ENCODE results near the gene BLVRB. TPM values are rescaled to one million over a fixed set of nuclear protein-coding genes. Genes with fewer than 3 reads are reported as not detected.

BLVRB gene
- total RNA-seq, 1 experiment from 2014 or later, result 35.1 TPM

DNA sequence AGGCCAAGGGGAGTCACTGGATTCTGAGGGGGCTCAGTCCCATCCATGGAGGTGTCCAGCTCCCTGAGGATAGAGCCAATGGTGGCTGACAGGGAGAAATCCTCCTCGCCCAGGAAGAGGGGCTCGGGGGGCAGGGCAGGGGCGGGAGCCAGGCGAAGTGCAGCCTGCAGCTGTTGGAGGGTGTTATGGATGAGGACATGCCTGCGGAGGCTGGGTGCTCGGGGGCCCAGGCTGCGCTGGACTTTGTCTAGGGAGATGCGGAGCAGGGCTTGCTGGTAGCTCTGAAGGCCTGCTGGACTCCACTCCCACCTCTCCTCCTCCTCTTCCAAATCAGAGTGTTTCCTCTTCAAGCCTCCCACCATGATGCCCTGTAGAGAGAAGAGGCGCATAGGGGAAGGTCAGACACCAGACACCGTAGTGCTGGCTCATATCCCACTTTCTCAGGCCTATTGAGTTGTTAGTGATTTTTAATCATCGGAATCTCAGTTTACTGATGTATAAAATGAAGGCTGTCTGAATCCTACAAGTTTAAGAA, 23.8 kb downstream of the BLVRB start:
- Mint-ChIP-seq H3K36me3 (peaks cover 19% of the 10 kb centered on the region), H3K27me3 (ENCODE audit: low read depth) (no peaks in the 10 kb centered on the region), H3K9me3 (no peaks in the 10 kb centered on the region), H3K4me3 (peak overlapping the region; percentile 94), H3K4me1 (peaks cover 29% of the 10 kb centered on the region), H3K27ac (peak overlapping the region; percentile 99)
- ATAC-seq (no peak), DNase-seq (ENCODE audit: low spot score) (no peak)
- POLR2A ChIA-PET, result interaction anchor here (1.7 to 3.9 kb wide), 2 partner anchors 15 to 27 kb away, joined by 6 to 32 read pairs; partner anchors contain the start of gene SERTAD1
- CTCF ChIA-PET, result interaction anchor here (1.6 to 2.5 kb wide), 3 partner anchors 8 to 137 kb away, joined by 6 to 21 read pairs (median 13); no protein-coding TSS in a partner anchor
- no peak for TF ChIP-seq PRRX2 (CRISPR knock-in tag; IDR thresholded peaks at IDR 0.05)
- no peak for TF ChIP-seq SOX15 (CRISPR knock-in tag; IDR thresholded peaks at IDR 0.05)
- no peak for TF ChIP-seq USF2 (CRISPR knock-in tag; IDR thresholded peaks at IDR 0.05)
- TF ChIP-seq, protein P1, sequence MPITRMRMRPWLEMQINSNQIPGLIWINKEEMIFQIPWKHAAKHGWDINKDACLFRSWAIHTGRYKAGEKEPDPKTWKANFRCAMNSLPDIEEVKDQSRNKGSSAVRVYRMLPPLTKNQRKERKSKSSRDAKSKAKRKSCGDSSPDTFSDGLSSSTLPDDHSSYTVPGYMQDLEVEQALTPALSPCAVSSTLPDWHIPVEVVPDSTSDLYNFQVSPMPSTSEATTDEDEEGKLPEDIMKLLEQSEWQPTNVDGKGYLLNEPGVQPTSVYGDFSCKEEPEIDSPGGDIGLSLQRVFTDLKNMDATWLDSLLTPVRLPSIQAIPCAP (CRISPR knock-in tag; IDR thresholded peaks at IDR 0.05), result no peak
- no peak for TF ChIP-seq GABPB1 (CRISPR knock-in tag; IDR thresholded peaks at IDR 0.05)
- no peak for TF ChIP-seq GTF2I (CRISPR knock-in tag; conservative IDR thresholded peaks at IDR 0.05)
- no peak for TF ChIP-seq ZNF281 (CRISPR knock-in tag; IDR thresholded peaks at IDR 0.05)
- no peak for TF ChIP-seq ZNF138 (CRISPR knock-in tag; conservative IDR thresholded peaks at IDR 0.05)
- no peak for TF ChIP-seq SP1 (CRISPR knock-in tag; conservative IDR thresholded peaks at IDR 0.05)
- TF ChIP-seq NFE2L1 (CRISPR knock-in tag; IDR thresholded peaks at IDR 0.05), result no peak

DNA sequence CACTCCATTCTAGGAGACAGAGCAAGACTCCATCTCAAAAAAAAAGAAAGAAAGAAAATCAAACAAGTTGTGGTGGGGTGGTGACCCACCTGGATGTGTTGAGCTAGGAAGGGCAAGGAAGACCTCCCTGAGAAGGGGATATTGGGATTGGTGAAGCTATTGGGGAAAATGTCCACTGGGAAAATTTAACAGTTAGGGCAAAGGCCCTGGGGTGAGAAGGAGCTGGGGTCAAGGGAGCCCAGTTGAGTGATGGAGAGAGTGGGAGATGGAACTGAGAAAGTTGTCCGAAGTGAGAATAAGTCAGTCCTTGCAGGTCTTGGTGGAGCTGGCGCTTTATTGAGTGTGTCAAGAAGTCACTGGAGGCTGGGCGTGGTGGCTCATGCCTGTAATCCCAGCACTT, 27.3 kb downstream of the BLVRB start:
- peaks cover 18% of the 10 kb centered on the region for H3K4me1 Mint-ChIP-seq
- no peaks in the 10 kb centered on the region for H3K9me3 Mint-ChIP-seq
- DNase-seq (ENCODE audit: low spot score) (no peak), ATAC-seq (no peak)
- peaks cover 17% of the 10 kb centered on the region for H3K36me3 Mint-ChIP-seq
- ChIA-PET CTCF (interaction anchor here (1.4 to 2.3 kb wide), 3 partner anchors 12 to 26 kb away, joined by 3 to 19 read pairs (median 4); no protein-coding TSS in a partner anchor), POLR2A (interaction anchor here (1.0 kb wide), 1 partner anchor 12 kb away, joined by 4 read pairs; the partner anchor contains the start of gene SERTAD1)
- no peak for TF ChIP-seq ARID4B (CRISPR knock-in tag; IDR thresholded peaks at IDR 0.05; ENCODE audit: borderline replicate concordance)
- no peak for TF ChIP-seq RORB (CRISPR knock-in tag; IDR thresholded peaks at IDR 0.05)
- no peak for TF ChIP-seq ZNF121 (CRISPR knock-in tag; IDR thresholded peaks at IDR 0.05)
- no peak for TF ChIP-seq ZNF317 (CRISPR knock-in tag; IDR thresholded peaks at IDR 0.05; ENCODE audit: borderline replicate concordance, low read depth)
- no peak overlapping the region for H3K4me3 Mint-ChIP-seq
- H3K27me3 Mint-ChIP-seq (ENCODE audit: low read depth), result no peaks in the 10 kb centered on the region
- H3K27ac Mint-ChIP-seq, result peak overlapping the region; percentile 12; the same call in 1 of the 2 replicates
